HepG2 (cell line): ENCODE measurements around the gene SWI5. TPM values are rescaled to one million over a fixed set of nuclear protein-coding genes. Genes with fewer than 3 reads are reported as not detected.

Experiments used
- ATAC-seq: fragments of 200-7000 bp; cut with Tn5 transposase; 3 replicates; pipeline ENCODE4 v1.9.1; 2020; ENCODE audit warnings: mild to moderate bottlenecking, moderate library complexity
- BruUV-seq: library from RNA; stranded (reverse); fragments of 400-500 nt; replicated peaks from 2 replicates; lab custom pipeline; 2021; lab: Mats Ljungman, UMichigan
- CTCF ChIA-PET: fragments of 300-600 bp; formaldehyde crosslinking; extraction: SDS; loops from one replicate; lab custom pipeline; 2021; ENCODE audit warnings: low total read pairs, inconsistent platforms, low intra/inter-chr PET ratio; lab: Yijun Ruan, JAX
- POLR2A ChIA-PET: fragments of 350-600 bp; sonication (Branson Sonifier 250); formaldehyde crosslinking; loops from one replicate; lab custom pipeline; 2020; ENCODE audit warnings: antibody characterized with exemption, inconsistent platforms; lab: Yijun Ruan, JAX
- DNase-seq: peaks from one replicate; pipeline ENCODE4 v3.0.0-alpha.2; 2015; ENCODE audit warnings: low spot score
- FAIRE-seq: peaks from 3 replicates; lab custom pipeline; 2011; peaks lifted over from hg19 to GRCh38; lab: Jason Lieb, UNC
- H2AFZ ChIP-seq: one replicate; pipeline ENCODE4 v1.6.1; 2011; ENCODE audit warnings: low read length, inconsistent platforms
- H3K27ac ChIP-seq: fragments of 300-600 bp; 3 replicates; pipeline ENCODE4 v1.8.0; 2011; ENCODE audit warnings: mixed run types, mild to moderate bottlenecking, mixed read lengths, low read length, inconsistent platforms; ENCODE audit not compliant: insufficient read depth; ENCODE audit errors: extremely low read length
- H3K27me3 ChIP-seq, 2 experiments: fragments of 200-600 bp in 1 of 2; 2 replicates in 1 of 2; 3 replicates in 1 of 2; pipeline versions ENCODE4 v1.6.0 to v1.8.0; 2011; ENCODE audit warnings: low read length in 2 of 2, mild to moderate bottlenecking in 2 of 2, moderate library complexity in 2 of 2, inconsistent platforms in 1 of 2; ENCODE audit not compliant: insufficient read depth in 2 of 2, control insufficient read depth in 1 of 2
- H3K36me3 ChIP-seq, 2 experiments: fragments of 200-600 bp in 1 of 2; replicated peaks in 1 of 2; 2 replicates in 1 of 2; 3 replicates in 1 of 2; pipeline versions ENCODE4 v1.5.1 to v1.8.0; 2011; ENCODE audit warnings: low read length in 2 of 2, inconsistent platforms in 1 of 2; ENCODE audit not compliant: insufficient read depth in 2 of 2, control insufficient read depth in 1 of 2
- H3K4me1 ChIP-seq: 2 replicates; pipeline ENCODE4 v1.5.1; 2012; ENCODE audit warnings: low read length, inconsistent platforms; ENCODE audit not compliant: insufficient read depth
- H3K4me2 ChIP-seq: 2 replicates; pipeline ENCODE4 v1.6.0; 2011; ENCODE audit warnings: low read depth, low read length, inconsistent platforms
- H3K4me3 ChIP-seq, 3 experiments: fragments of 200-600 bp in 1 of 3; sonication (generic), shearing (Covaris generic) in 1 of 3; replicated peaks in 1 of 3; 2 replicates each; pipeline ENCODE4 v1.5.1; 2011 to 2016; ENCODE audit warnings: low read length in 3 of 3, inconsistent platforms in 2 of 3, low read depth in 2 of 3, mild to moderate bottlenecking in 2 of 3, control low read depth in 1 of 3, mixed read lengths in 1 of 3; ENCODE audit not compliant: insufficient read depth in 1 of 3
- H3K79me2 ChIP-seq: one replicate; pipeline ENCODE4 v1.6.1; 2011; ENCODE audit warnings: low read length, inconsistent platforms; ENCODE audit not compliant: insufficient read depth
- H3K9ac ChIP-seq: 2 replicates; pipeline ENCODE4 v1.6.0; 2011; ENCODE audit warnings: mild to moderate bottlenecking, low read depth, low read length, inconsistent platforms; ENCODE audit not compliant: insufficient read depth
- H3K9me3 ChIP-seq: 2 replicates; pipeline ENCODE4 v1.5.1; 2012; ENCODE audit warnings: mild to moderate bottlenecking, low read length
- H4K20me1 ChIP-seq: 2 replicates; pipeline ENCODE4 v1.6.0; 2011; ENCODE audit warnings: inconsistent platforms, mild to moderate bottlenecking, low read length, moderate library complexity; ENCODE audit not compliant: insufficient read depth
- AHDC1 ChIP-seq: sonication (generic); formaldehyde crosslinking; IDR thresholded peaks from 2 replicates; pipeline ENCODE4 v1.5.1; 2020; ENCODE audit warnings: mild to moderate bottlenecking, missing genetic modification reagents, borderline replicate concordance
- FOXA3 ChIP-seq: IDR thresholded peaks from 2 replicates; pipeline ENCODE4 v1.6.1; 2016; ENCODE audit warnings: missing genetic modification reagents, missing compliant biosample characterization
- KMT2B ChIP-seq: IDR thresholded peaks from 2 replicates; pipeline ENCODE4 v1.6.1; 2016; ENCODE audit warnings: missing genetic modification reagents, missing compliant biosample characterization
- NR0B2 ChIP-seq: sonication (generic); formaldehyde crosslinking; IDR thresholded peaks from 2 replicates; pipeline ENCODE4 v1.4.0; 2020; ENCODE audit warnings: mild to moderate bottlenecking, missing genetic modification reagents
- PHF8 ChIP-seq: sonication (generic); formaldehyde crosslinking; IDR thresholded peaks from 2 replicates; pipeline ENCODE4 v1.5.0; 2020; ENCODE audit warnings: missing genetic modification reagents
- SRSF4 ChIP-seq: fragments of 200-400 bp; formaldehyde crosslinking; IDR thresholded peaks from one replicate; pipeline ENCODE4 v1.6.1; 2018; ENCODE audit warnings: mild to moderate bottlenecking, low read depth, low read length, moderate library complexity; ENCODE audit not compliant: poor library complexity, severe bottlenecking
- ZNF17 ChIP-seq: sonication (generic); formaldehyde crosslinking; IDR thresholded peaks from 2 replicates; pipeline ENCODE4 v1.5.0; 2020; ENCODE audit warnings: mild to moderate bottlenecking, missing genetic modification reagents
- ZNF253 ChIP-seq: sonication (generic); formaldehyde crosslinking; IDR thresholded peaks from 2 replicates; pipeline ENCODE4 v1.8.0; 2022; ENCODE audit warnings: mild to moderate bottlenecking, missing genetic modification reagents, borderline replicate concordance
- ZNF619 ChIP-seq: sonication (generic); formaldehyde crosslinking; IDR thresholded peaks from 2 replicates; pipeline ENCODE4 v1.4.0; 2020; ENCODE audit warnings: mild to moderate bottlenecking, missing genetic modification reagents
- ZNF691 ChIP-seq: sonication (generic); formaldehyde crosslinking; IDR thresholded peaks from 2 replicates; pipeline ENCODE4 v1.4.0; 2020; ENCODE audit warnings: missing genetic modification reagents, low read depth, mild to moderate bottlenecking, borderline replicate concordance
- ZNF772 ChIP-seq: sonication (generic); formaldehyde crosslinking; IDR thresholded peaks from 2 replicates; pipeline ENCODE4 v1.5.0; 2020; ENCODE audit warnings: mild to moderate bottlenecking, missing genetic modification reagents
- ZNF816 ChIP-seq: sonication (generic); formaldehyde crosslinking; IDR thresholded peaks from 2 replicates; pipeline ENCODE4 v1.8.0; 2022; ENCODE audit warnings: missing genetic modification reagents, mild to moderate bottlenecking, borderline replicate concordance
- WGBS: methylation state at CpG from one replicate; pipeline ENCODE4 v1.1.6; 2017; ENCODE audit warnings: low lambda C conversion rate; 5-methylcytosine and 5-hydroxymethylcytosine counted together
- in situ Hi-C: cut with HindIII; loops from 2 replicates; pipeline ENCODE4 v1.10.0; 2017; ENCODE audit warnings: low pct_unique_long_range_greater_than_20kb; ENCODE audit not compliant: extremely low pct_ligation_motif_present
- intact Hi-C: fragments of 100-400 bp; cut with micrococcal nuclease; formaldehyde crosslinking; loops from one replicate; pipeline ENCODE4 v1.10.0; 2022; ENCODE audit not compliant: unreplicated experiment
- polyA plus RNA-seq, 8 experiments: library from polyadenylated mRNA; depleted of rRNA in 3 of 8; stranded (reverse) in 7 of 8; unstranded in 1 of 8; fragments of >200 nt; fragmentation: Illumina TruSeq in 4 of 8; extraction: Trizol in 4 of 8; gene quantifications; 2 replicates each; pipeline versions ENCODE4 v1.2.1 to v1.2.3, GENCODE V29; 2011 to 2016; ENCODE audit warnings: low read depth in 4 of 8, missing spikeins in 1 of 8, mixed read lengths in 1 of 8; ENCODE audit not compliant: insufficient read depth in 1 of 8
- total RNA-seq, 5 experiments: library from RNA; depleted of rRNA; stranded (reverse); fragments of >200 nt; fragmentation: Illumina TruSeq; extraction: Trizol; gene quantifications; 2 replicates each; pipeline ENCODE4 v1.2.3, GENCODE V29; 2016; ENCODE audit warnings: low read depth in 1 of 5

SWI5 gene
- total and polyA plus RNA-seq, 2 of the 13 experiments (the other 11 are each of a cell fraction or from before 2014, with no cell fraction given), result 39.2 to 41.0 TPM

GRCh38 chr9:128242828-128243214, 33.3 kb upstream of the SWI5 start:
- ATAC-seq, result no peak
- intact Hi-C loops (no loop called here), in situ Hi-C loops (no loop called here)
- Histone ChIP-seq H3K27me3 (peaks cover 0 to 11% of the 10 kb centered on the region in 2 experiments; a peak in 1 of 5 replicates), H3K4me1 (peaks cover 40% of the 10 kb centered on the region), H3K79me2 (no peaks in the 10 kb centered on the region), H4K20me1 (no peaks in the 10 kb centered on the region), H3K4me2 (no peak overlapping the region), H3K4me3 (no peak overlapping the region), H3K27ac (no peak overlapping the region), H2AFZ (no peak overlapping the region), H3K9ac (no peak overlapping the region), H3K36me3 (no peaks in the 10 kb centered on the region), H3K9me3 (no peaks in the 10 kb centered on the region)
- DNase-seq, result no peak
- TF ChIP-seq NR0B2 (CRISPR knock-in tag) (no peak), ZNF772 (CRISPR knock-in tag) (no peak), PHF8 (no peak), ZNF253 (CRISPR knock-in tag) (no peak), KMT2B (CRISPR knock-in tag) (no peak), SRSF4 (no peak), ZNF17 (no peak), ZNF619 (CRISPR knock-in tag) (no peak), ZNF691 (CRISPR knock-in tag) (no peak), ZNF816 (CRISPR knock-in tag) (no peak), FOXA3 (CRISPR knock-in tag) (no peak), AHDC1 (CRISPR knock-in tag) (no peak)
- 11% methylated on average over 3 of the region's 7 CpGs for WGBS
- ChIA-PET CTCF (no interaction called here), POLR2A (no interaction called here)
- FAIRE-seq, result no peak
- no TSS peak for BruUV-seq
